ENCODE results near the gene EIPR1. TPM values are rescaled to one million over a fixed set of nuclear protein-coding genes. Genes with fewer than 3 reads are reported as not detected.

The EIPR1 gene
- total and polyA plus RNA-seq, 10 of the 15 experiments (the other 5 are each of a cell fraction or from before 2014, with no cell fraction given) = 23.6 to 61.2 (median 42.2) TPM

DNA sequence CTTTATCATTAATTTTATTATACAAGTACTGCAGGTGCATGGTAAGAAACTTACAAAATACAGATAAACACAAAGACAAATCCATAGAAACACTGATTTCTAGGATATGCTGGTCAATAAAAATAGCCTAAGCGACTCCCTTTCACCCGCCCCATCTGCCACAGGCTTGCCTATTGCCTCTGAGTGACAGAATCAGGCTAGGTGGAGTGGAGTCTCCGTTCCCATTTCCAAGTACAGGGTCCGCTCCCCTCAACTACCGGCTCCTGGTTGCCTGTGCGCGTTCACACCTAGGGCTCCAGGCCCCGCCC lies 1.7 kb upstream of the EIPR1 start (continued):
- TF ChIP-seq CREB1 (IDR thresholded peaks at IDR 0.05; ENCODE audit: low read depth) = no peak
- TF ChIP-seq SUPT20H (IDR thresholded peaks at IDR 0.05; ENCODE audit: borderline replicate concordance, control insufficient read depth, low read depth, low read length) = no peak
- no peak for TF ChIP-seq CHD2 (IDR thresholded peaks at IDR 0.05; ENCODE audit: borderline replicate concordance, low read depth, low read length)
- no peak for TF ChIP-seq RUNX3 (IDR thresholded peaks at IDR 0.05; ENCODE audit: low read length)
- peak; percentile 55 for TF ChIP-seq SP1 (IDR thresholded peaks at IDR 0.05; ENCODE audit: low read depth, low read length)
- TF ChIP-seq, protein P1, sequence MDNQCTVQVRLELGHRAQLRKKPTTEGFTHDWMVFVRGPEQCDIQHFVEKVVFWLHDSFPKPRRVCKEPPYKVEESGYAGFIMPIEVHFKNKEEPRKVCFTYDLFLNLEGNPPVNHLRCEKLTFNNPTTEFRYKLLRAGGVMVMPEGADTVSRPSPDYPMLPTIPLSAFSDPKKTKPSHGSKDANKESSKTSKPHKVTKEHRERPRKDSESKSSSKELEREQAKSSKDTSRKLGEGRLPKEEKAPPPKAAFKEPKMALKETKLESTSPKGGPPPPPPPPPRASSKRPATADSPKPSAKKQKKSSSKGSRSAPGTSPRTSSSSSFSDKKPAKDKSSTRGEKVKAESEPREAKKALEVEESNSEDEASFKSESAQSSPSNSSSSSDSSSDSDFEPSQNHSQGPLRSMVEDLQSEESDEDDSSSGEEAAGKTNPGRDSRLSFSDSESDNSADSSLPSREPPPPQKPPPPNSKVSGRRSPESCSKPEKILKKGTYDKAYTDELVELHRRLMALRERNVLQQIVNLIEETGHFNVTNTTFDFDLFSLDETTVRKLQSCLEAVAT (IDR thresholded peaks at IDR 0.05) = peak; percentile 84; the same call in 1 of the 2 replicates
- TF ChIP-seq ATF7 (IDR thresholded peaks at IDR 0.05; ENCODE audit: low read depth) = peak; percentile 32; the same call in 1 of the 2 replicates

DNA sequence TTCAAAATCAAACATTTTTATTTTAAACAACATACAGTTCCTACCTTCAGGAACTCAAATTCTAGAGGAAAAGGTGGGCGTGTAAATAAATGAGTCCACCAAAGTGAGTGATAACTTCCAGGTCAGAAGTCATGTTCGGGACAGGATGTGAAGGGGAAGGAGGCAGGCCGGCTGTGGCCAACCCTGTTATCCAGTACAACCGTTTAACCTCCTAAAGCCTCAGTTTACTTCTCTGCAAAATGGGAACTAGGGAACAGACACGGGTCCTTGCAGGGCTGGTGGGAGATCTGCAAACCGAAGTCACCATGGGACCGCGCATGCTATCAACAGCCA lies 373 bp downstream of the EIPR1 start:
- Histone ChIP-seq H2AFZ (ENCODE audit: control insufficient read depth, low read depth, low read length) (peak overlapping the region; percentile 69), H3K79me2 (ENCODE audit: control insufficient read depth, insufficient read depth, low read length) (peaks cover 34% of the 10 kb centered on the region), H3K9ac (ENCODE audit: control insufficient read depth, insufficient read depth, low read length) (peak overlapping the region; percentile 89), H3K9me3 (replicated peaks; ENCODE audit: control insufficient read depth, insufficient read depth, low read length) (no peaks in the 10 kb centered on the region), H3K4me3 (peak overlapping the region; percentile 69), H3K27me3 (replicated peaks in 1 of 2; ENCODE audit: control insufficient read depth in 2 of 2, insufficient read depth in 2 of 2, low read length in 1 of 2) (no peaks in the 10 kb centered on the region), H3K4me2 (ENCODE audit: control insufficient read depth, insufficient read depth) (peak overlapping the region; percentile 83), H3K36me3 (ENCODE audit: control insufficient read depth in 2 of 2, insufficient read depth in 2 of 2, low read length in 1 of 2) (no peaks in the 10 kb centered on the region), H3K27ac (ENCODE audit: control insufficient read depth, insufficient read depth) (peak overlapping the region; percentile 82), H4K20me1 (ENCODE audit: control insufficient read depth, insufficient read depth) (no peaks in the 10 kb centered on the region), H3K4me1 (ENCODE audit: control insufficient read depth, insufficient read depth, low read length) (peaks cover 11% of the 10 kb centered on the region)
- FAIRE-seq (peak; percentile 61), ATAC-seq (peak; percentile 53), DNase-seq (ENCODE audit: low read depth, low spot score) (peak; percentile 19)
- RAD21 ChIA-PET (ENCODE audit: unreplicated experiment) = interaction anchor here (2.3 kb wide), 1 partner anchor 275 kb away, joined by 9 read pairs; no protein-coding TSS in a partner anchor
- SMC1A ChIA-PET (ENCODE audit: uncharacterized antibody, unreplicated experiment) = interaction anchor here (1.0 to 1.1 kb wide), 3 partner anchors 26 to 75 kb away, joined by 3 read pairs; no protein-coding TSS in a partner anchor
- intact Hi-C loops (cut with micrococcal nuclease; ENCODE audit: unreplicated experiment) = loop anchor here (1.0 to 5.0 kb wide), 2 partner anchors 181 to 200 kb away; partner anchors contain the start of genes RNASEH1 and RPS7
- CTCF ChIA-PET = interaction anchor here (0.8 to 4.6 kb wide), 3 partner anchors 46 to 274 kb away, joined by 3 to 21 read pairs (median 6); no protein-coding TSS in a partner anchor
- POLR2A ChIA-PET = interaction anchor here (0.5 to 1.0 kb wide), 3 partner anchors 181 to 378 kb away, joined by 3 read pairs; partner anchors contain the start of gene RNASEH1
- TSS peak; percentile 83 for BruUV-seq (replicated peaks)
- WGBS (ENCODE audit: insufficient coverage, insufficient replicate concordance, low lambda C conversion rate, missing lambda C conversion rate) = 1% methylated on average over 8 of the region's 8 CpGs
- in situ Hi-C loops (cut with MboI) = no loop called here
- TF ChIP-seq SMAD5 (IDR thresholded peaks at IDR 0.05; ENCODE audit: low read depth) (no peak), NR2C2 (IDR thresholded peaks at IDR 0.05; ENCODE audit: borderline replicate concordance, control insufficient read depth, insufficient read length, low read depth) (peak; percentile 62), SMC3 (IDR thresholded peaks at IDR 0.05; ENCODE audit: borderline replicate concordance, low read length) (no peak), FOXK2 (IDR thresholded peaks at IDR 0.05) (peak; percentile 59; the same call in 1 of the 2 replicates), SMAD1 (IDR thresholded peaks at IDR 0.05; ENCODE audit: low read depth, partially characterized antibody) (no peak), LARP7 (IDR thresholded peaks at IDR 0.05) (0 out of 2 replicates have a peak, but pooled peaks have one; percentile 46), POU2F2 (IDR thresholded peaks at IDR 0.05; ENCODE audit: borderline replicate concordance, low read depth, low read length) (no peak), ZBED1 (IDR thresholded peaks at IDR 0.05; ENCODE audit: borderline replicate concordance) (no peak), CEBPB (IDR thresholded peaks at IDR 0.05; ENCODE audit: borderline replicate concordance in 1 of 2, low read depth in 2 of 2, low read length in 2 of 2) (no peak), JUNB (IDR thresholded peaks at IDR 0.05) (no peak), GABPA (IDR thresholded peaks at IDR 0.05; ENCODE audit: low read depth) (peak; percentile 88), HCFC1 (IDR thresholded peaks at IDR 0.05; ENCODE audit: low read length) (no peak), SMARCA5 (IDR thresholded peaks at IDR 0.05) (no peak), EGR1 (IDR thresholded peaks at IDR 0.05; ENCODE audit: borderline replicate concordance in 1 of 2, low read depth in 2 of 2, low read length in 2 of 2) (no peak), RB1 (IDR thresholded peaks at IDR 0.05; ENCODE audit: borderline replicate concordance) (no peak), NR2C1 (IDR thresholded peaks at IDR 0.05) (peak; percentile 94)
- TF ChIP-seq, protein P2, sequence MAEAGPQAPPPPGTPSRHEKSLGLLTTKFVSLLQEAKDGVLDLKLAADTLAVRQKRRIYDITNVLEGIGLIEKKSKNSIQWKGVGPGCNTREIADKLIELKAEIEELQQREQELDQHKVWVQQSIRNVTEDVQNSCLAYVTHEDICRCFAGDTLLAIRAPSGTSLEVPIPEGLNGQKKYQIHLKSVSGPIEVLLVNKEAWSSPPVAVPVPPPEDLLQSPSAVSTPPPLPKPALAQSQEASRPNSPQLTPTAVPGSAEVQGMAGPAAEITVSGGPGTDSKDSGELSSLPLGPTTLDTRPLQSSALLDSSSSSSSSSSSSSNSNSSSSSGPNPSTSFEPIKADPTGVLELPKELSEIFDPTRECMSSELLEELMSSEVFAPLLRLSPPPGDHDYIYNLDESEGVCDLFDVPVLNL (IDR thresholded peaks at IDR 0.05; ENCODE audit: low read depth, low read length) = no peak
